Mesendoderm (in vitro differentiated cells): ENCODE data around the gene SMARCA2.

Experiments used
- DNase-seq: peaks from one replicate; pipeline ENCODE4 v3.0.0; 2013
- H2AK5ac ChIP-seq: 2 replicates; pipeline ENCODE4 v1.6.1; 2013; ENCODE audit warnings: low read length, inconsistent platforms
- H2BK120ac ChIP-seq: 2 replicates; pipeline ENCODE4 v1.6.1; 2013; ENCODE audit warnings: low read depth, mild to moderate bottlenecking, low read length, moderate library complexity, mixed read lengths
- H2BK15ac ChIP-seq: replicated peaks from 2 replicates; pipeline ENCODE4 v1.6.1; 2013; ENCODE audit warnings: low read depth, mild to moderate bottlenecking, moderate library complexity
- H2BK5ac ChIP-seq: 2 replicates; pipeline ENCODE4 v1.6.1; 2013; ENCODE audit warnings: low read length, inconsistent platforms
- H3K18ac ChIP-seq: 2 replicates; pipeline ENCODE4 v1.6.1; 2013; ENCODE audit warnings: mild to moderate bottlenecking, low read length, mixed read lengths
- H3K23ac ChIP-seq: one replicate; pipeline ENCODE4 v1.6.1; 2013; ENCODE audit warnings: low read length
- H3K27ac ChIP-seq: 2 replicates; pipeline ENCODE4 v1.5.1; 2013; ENCODE audit warnings: low read depth, mild to moderate bottlenecking, inconsistent platforms, low read length, moderate library complexity
- H3K27me3 ChIP-seq: 2 replicates; pipeline ENCODE4 v1.6.1; 2013; ENCODE audit warnings: low read length, control low read depth, mild to moderate bottlenecking, inconsistent platforms; ENCODE audit not compliant: insufficient read depth, poor library complexity
- H3K36me3 ChIP-seq: 2 replicates; pipeline ENCODE4 v1.6.1; 2013; ENCODE audit warnings: low read length, inconsistent platforms; ENCODE audit not compliant: control insufficient read depth, insufficient read depth
- H3K4ac ChIP-seq: one replicate; pipeline ENCODE4 v1.6.1; 2013; ENCODE audit warnings: low read depth, mild to moderate bottlenecking, low read length, moderate library complexity
- H3K4me1 ChIP-seq: 2 replicates; pipeline ENCODE4 v1.6.1; 2013; ENCODE audit warnings: low read depth, low read length, inconsistent platforms; ENCODE audit not compliant: control insufficient read depth
- H3K4me2 ChIP-seq: 2 replicates; pipeline ENCODE4 v1.6.1; 2013; ENCODE audit warnings: low read length
- H3K4me3 ChIP-seq: 2 replicates; pipeline ENCODE4 v1.5.1; 2013; ENCODE audit warnings: mild to moderate bottlenecking, low read length
- H3K56ac ChIP-seq: one replicate; pipeline ENCODE4 v1.6.1; 2013; ENCODE audit warnings: low read length
- H3K79me1 ChIP-seq: 2 replicates; pipeline ENCODE4 v1.6.1; 2013; ENCODE audit warnings: low read length, inconsistent platforms
- H3K79me2 ChIP-seq: 2 replicates; pipeline ENCODE4 v1.6.1; 2013; ENCODE audit warnings: mild to moderate bottlenecking, low read length; ENCODE audit not compliant: control insufficient read depth, insufficient read depth
- H3K9ac ChIP-seq: 2 replicates; pipeline ENCODE4 v1.6.1; 2013; ENCODE audit warnings: low read length, inconsistent platforms
- H4K5ac ChIP-seq: one replicate; pipeline ENCODE4 v1.6.1; 2013; ENCODE audit warnings: low read length
- H4K8ac ChIP-seq: one replicate; pipeline ENCODE4 v1.6.1; 2013; ENCODE audit warnings: low read depth, mild to moderate bottlenecking, control low read depth, low read length, moderate library complexity
- whole genome bisulfite sequencing: extraction: QIAGEN DNeasy Blood & Tissue Kit; methylation state at CpG from one replicate; pipeline ENCODE4 v1.1.7; 2013; ENCODE audit warnings: low lambda C conversion rate, missing lambda C conversion rate; ENCODE audit not compliant: insufficient coverage; ENCODE audit errors: extremely low coverage; 5-methylcytosine and 5-hydroxymethylcytosine counted together

The SMARCA2 gene

DNA sequence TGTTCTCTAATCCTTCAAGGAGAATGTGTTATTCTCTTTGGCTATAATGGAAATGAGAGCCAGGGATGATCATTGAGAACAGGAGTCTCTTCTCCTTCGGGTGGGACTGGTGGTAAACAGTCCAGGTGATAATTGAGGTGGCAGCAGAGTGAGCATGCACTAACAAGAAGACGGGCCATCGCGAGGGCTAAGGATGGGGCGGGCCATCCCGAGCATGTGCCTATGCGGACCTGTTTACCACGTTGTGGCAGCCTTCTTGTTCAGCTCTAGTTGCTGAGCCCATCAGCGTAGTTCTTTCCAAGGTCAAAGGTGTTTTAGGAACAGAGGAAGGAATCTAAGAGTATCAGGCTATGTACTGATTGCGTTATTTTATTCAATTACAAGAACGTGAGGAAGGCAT is 180.1 kb downstream of the SMARCA2 start:
- Histone ChIP-seq H3K4me2 (no peak overlapping the region), H2BK5ac (no peak overlapping the region), H3K4ac (no peak overlapping the region), H3K4me1 (no peaks in the 10 kb centered on the region), H4K8ac (no peak overlapping the region), H2BK15ac (no peak overlapping the region), H3K27ac (no peak overlapping the region), H2AK5ac (no peak overlapping the region), H3K23ac (no peak overlapping the region), H3K27me3 (no peaks in the 10 kb centered on the region), H3K18ac (no peak overlapping the region), H4K5ac (no peak overlapping the region), H3K56ac (no peak overlapping the region), H3K79me2 (no peaks in the 10 kb centered on the region), H3K79me1 (no peaks in the 10 kb centered on the region), H2BK120ac (no peak overlapping the region), H3K9ac (no peak overlapping the region), H3K4me3 (no peak overlapping the region), H3K36me3 (no peaks in the 10 kb centered on the region)
- WGBS = no CpG with 5 or more reads among the region's 11 CpGs
- no peak for DNase-seq

DNA sequence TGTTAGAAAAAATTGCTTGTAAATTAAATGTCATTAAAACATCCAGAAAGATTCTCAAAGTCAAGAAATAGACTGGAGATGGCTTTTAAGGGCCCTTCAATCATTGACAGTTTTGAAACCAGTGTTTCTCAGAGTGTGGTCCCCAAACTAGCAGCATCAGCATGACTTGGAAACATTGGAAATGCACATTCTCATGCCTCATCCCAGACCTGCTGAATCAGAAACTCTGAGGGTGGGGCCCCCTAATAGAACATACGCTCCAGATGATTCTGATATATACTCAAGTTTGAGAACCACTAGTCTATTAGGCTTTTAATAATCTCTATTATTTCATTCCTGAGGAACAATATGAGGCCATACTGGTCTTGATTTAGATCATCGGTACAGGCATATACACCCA is 181.6 kb downstream of the SMARCA2 start:
- WGBS = no CpG with 5 or more reads among the region's 2 CpGs
- no peak overlapping the region for H2BK120ac ChIP-seq

DNA sequence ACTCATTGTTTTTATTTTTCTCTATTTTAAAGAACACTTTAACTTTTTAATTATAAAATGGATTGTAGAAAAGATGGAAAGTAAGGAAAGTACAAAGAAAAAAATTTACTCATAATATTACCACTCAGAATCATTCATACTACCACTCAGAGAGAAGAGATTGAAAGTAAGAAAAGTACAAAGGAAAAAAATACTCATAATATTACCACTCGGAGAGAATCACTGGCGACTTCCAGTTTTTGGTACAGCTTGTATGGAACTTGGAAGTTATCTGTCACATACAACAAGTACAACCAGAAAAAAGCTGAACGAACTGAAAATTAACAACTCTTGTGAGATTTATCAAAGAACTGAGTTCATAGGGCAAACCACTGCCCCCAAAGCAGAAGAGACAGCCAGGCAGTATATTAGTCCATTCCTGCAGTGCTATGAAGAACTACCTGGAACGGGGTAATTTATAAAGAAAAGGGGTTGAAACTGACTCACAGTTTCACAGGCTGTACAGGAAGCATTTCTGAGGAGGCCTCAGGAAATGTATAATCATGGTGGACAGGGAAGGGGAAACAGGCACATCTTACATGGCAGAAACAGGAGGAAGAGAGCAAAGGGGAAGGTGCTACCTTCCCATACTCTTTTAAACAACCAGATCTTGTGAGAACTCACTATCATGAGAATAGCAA is 183.9 kb downstream of the SMARCA2 start:
- Histone ChIP-seq H4K8ac (no peak overlapping the region), H3K56ac (no peak overlapping the region), H3K18ac (no peak overlapping the region), H3K23ac (no peak overlapping the region), H3K79me1 (no peaks in the 10 kb centered on the region), H3K9ac (no peak overlapping the region), H2BK120ac (no peak overlapping the region), H2BK15ac (no peak overlapping the region), H3K79me2 (no peaks in the 10 kb centered on the region), H3K27me3 (no peaks in the 10 kb centered on the region), H3K4me3 (no peak overlapping the region), H3K27ac (no peak overlapping the region), H4K5ac (no peak overlapping the region), H2BK5ac (no peak overlapping the region), H3K4me1 (no peaks in the 10 kb centered on the region), H3K4me2 (no peak overlapping the region), H3K36me3 (no peaks in the 10 kb centered on the region), H3K4ac (no peak overlapping the region), H2AK5ac (no peak overlapping the region)
- DNase-seq = no peak
- no CpG with 5 or more reads among the region's 4 CpGs for WGBS

More for the DNA sequence above, 181.6 kb downstream of the SMARCA2 start:
- Histone ChIP-seq H3K79me1 (no peaks in the 10 kb centered on the region), H3K4ac (no peak overlapping the region), H3K27me3 (no peaks in the 10 kb centered on the region), H3K23ac (no peak overlapping the region), H3K56ac (no peak overlapping the region), H3K4me3 (no peak overlapping the region), H4K8ac (no peak overlapping the region), H3K4me2 (no peak overlapping the region), H3K4me1 (no peaks in the 10 kb centered on the region), H2BK15ac (no peak overlapping the region), H3K36me3 (no peaks in the 10 kb centered on the region), H3K79me2 (no peaks in the 10 kb centered on the region), H3K18ac (no peak overlapping the region), H2AK5ac (no peak overlapping the region), H4K5ac (no peak overlapping the region), H3K9ac (no peak overlapping the region), H3K27ac (no peak overlapping the region), H2BK5ac (no peak overlapping the region)
- DNase-seq = no peak

DNA sequence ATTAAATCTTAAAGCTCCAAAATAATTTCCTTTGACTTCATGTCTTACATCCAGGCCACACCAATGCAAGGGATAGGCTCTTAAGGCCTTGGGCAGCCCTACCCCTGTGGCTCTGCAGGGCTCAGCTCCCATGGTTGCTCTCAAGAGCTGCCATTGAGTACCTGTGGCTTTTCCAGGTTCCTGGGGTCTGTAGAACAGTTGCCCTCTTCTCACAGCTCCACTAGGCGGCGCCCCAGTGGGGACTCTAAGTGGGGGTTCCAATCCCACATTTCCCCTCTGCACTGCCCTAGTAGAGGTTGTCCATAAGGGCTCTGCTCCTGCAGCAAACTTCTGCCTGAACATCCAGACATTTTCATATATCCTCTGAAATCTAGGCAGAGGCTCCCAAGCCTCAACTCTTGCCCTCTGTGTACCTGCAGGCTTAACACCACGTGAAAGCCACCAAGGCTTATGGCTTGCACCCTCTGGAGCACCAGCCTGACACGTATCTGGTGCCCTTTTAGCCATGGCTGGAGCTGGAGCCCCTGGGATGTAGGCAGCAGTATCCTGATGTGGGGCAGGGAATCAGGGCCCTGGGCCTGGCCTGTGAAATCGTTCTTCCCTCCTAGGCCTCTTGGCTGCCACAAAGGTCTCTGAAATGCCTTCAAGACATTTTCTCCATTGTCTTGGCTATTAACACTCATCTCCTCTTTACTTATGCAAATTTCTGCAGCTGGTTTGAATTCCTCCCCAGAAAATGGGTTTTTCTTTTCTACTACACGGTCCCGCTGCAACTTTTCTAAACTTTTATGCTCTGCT is 185.1 kb downstream of the SMARCA2 start:
- Histone ChIP-seq H3K18ac (no peak overlapping the region), H4K8ac (no peak overlapping the region), H2AK5ac (no peak overlapping the region), H2BK5ac (no peak overlapping the region), H3K9ac (no peak overlapping the region), H4K5ac (no peak overlapping the region), H3K27ac (no peak overlapping the region), H2BK15ac (no peak overlapping the region), H3K4me2 (no peak overlapping the region), H3K79me2 (no peaks in the 10 kb centered on the region), H3K27me3 (no peaks in the 10 kb centered on the region), H3K36me3 (no peaks in the 10 kb centered on the region), H3K4me1 (no peaks in the 10 kb centered on the region), H3K79me1 (no peaks in the 10 kb centered on the region), H2BK120ac (no peak overlapping the region), H3K4ac (no peak overlapping the region), H3K56ac (no peak overlapping the region), H3K4me3 (no peak overlapping the region), H3K23ac (no peak overlapping the region)
- DNase-seq = peak; percentile 42
- no CpG with 5 or more reads among the region's 7 CpGs for WGBS

DNA sequence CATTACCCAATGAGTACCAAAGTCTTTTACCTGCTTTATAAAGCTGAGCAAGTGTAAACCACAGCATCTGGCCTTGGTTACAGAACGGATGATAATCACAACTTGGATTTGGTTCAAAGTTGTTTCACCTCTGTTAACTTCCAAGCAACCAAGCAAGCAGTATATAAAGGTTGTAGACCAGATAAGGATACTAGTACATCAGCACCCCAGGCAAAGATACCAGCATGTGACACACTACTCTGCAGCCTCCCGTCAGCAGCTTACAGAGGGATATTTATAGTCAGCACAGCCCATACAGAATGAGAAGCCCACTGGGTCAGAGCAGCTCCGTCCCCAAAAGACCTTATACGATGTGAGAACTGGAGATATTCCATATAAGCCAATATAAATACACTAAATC is 193.3 kb downstream of the SMARCA2 start:
- no peak overlapping the region for H3K23ac ChIP-seq
- H3K9ac ChIP-seq = no peak overlapping the region
- H4K5ac ChIP-seq = no peak overlapping the region
- no peaks in the 10 kb centered on the region for H3K4me1 ChIP-seq
- no peak overlapping the region for H3K27ac ChIP-seq
- no peak overlapping the region for H3K4me3 ChIP-seq
- no peaks in the 10 kb centered on the region for H3K79me2 ChIP-seq
- no peaks in the 10 kb centered on the region for H3K79me1 ChIP-seq
- H3K36me3 ChIP-seq = no peaks in the 10 kb centered on the region
- H2BK120ac ChIP-seq = no peak overlapping the region
- no peak overlapping the region for H3K56ac ChIP-seq
- H3K18ac ChIP-seq = no peak overlapping the region
- no peak overlapping the region for H2BK15ac ChIP-seq
- no peak overlapping the region for H2BK5ac ChIP-seq
- no peaks in the 10 kb centered on the region for H3K27me3 ChIP-seq
- no peak overlapping the region for H2AK5ac ChIP-seq
- no peak overlapping the region for H3K4ac ChIP-seq
- H3K4me2 ChIP-seq = no peak overlapping the region
- no peak for DNase-seq
- no CpG with 5 or more reads among the region's 4 CpGs for WGBS
- H4K8ac ChIP-seq = no peak overlapping the region
